ENCODE measurements around the gene ALKBH2.
A peak's percentile ranks its signal among the peaks of the same experiment; 100 is the strongest.

ALKBH2 gene

DNA sequence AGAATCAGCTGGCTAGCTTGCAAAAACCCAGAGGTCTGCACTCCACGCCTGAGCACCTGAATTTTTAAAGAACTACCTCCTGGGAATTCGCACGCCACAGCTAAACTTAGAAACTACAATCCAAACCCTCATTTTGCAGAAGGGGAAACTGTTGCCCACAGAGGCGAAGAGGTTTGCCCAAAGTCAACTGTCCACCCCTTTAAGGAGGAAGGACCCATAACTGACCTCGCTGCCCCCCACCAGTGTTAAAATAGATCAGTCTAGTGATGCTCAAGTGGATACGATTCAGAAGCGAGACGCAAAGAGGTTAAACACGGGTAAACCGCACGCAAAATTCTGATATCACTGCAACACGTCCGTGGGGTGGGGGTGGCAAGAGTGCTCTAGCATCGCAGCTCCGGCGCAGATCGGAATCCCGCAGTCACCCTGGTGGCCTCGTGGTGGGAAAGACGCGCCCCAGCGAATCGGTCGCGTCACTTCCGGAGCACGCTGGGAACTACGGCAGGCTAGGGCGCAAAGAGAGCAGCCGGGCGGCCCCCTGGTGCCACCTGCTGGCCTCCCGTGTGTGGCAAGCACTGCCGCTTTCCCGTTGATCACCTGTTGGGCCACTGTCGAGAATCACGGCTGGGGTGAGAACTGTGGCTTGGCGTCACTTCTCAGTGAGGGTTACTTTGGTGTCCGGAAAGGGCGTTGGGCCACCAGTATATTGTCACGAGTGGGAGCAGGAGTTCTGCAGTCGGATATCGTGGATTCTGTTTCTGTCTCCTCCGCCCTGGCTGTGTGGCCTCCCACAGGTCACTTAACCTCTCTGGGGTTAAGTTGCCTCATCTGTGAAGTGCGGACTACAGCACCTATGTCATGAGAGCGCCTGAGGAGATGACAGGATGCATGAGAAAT, at the start of gene ALKBH2:
Gene ALKBH2 (minus strand): TSS at position 451 of the 897 bp plus-strand sequence. CDS start 686 bp downstream, outside the sequence.
- DNase-seq (ENCODE audit: low spot score), result peak; percentile 95

DNA sequence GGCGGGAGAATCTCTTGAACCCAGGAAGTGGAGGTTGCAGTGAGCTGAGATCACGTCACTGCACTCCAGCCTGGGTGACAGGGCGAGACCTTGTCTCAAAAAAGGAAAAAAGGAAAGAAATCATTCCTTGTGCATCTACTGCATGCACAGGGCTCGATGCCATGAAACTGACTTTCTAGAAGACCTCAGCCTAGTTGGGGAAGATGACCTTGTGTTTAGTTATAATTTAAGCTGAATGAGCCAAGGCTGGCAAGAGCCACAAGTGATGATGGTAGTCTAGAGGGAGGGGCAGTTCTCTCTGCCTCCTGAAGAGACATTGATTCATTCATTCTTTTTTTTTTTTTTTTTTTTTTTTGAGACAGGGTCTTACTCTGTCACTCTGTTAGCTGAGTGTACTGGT, 47.3 kb upstream of the ALKBH2 start:
- no peak for DNase-seq (ENCODE audit: low spot score)

DNA sequence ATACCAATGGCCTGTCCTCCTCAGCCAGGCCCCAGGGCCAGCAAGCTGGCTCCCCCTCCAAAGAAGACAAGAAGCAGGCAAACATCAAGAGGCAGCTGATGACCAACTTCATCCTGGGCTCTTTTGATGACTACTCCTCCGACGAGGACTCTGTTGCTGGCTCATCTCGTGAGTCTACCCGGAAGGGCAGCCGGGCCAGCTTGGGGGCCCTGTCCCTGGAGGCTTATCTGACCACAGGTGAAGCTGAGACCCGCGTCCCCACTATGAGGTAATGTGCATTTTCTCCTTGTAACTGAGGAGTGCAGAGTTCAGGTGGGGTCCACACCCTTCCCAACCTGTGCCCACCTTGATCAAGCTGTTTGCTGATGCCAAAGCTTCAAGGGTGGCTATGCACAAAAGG, 46.5 kb upstream of the ALKBH2 start:
- no peak for DNase-seq (ENCODE audit: low spot score)

- no peak for DNase-seq (ENCODE audit: low spot score)
Observed at GRCh38 chr12:109139360-109139759, 46.1 kb upstream of the ALKBH2 start.

DNA sequence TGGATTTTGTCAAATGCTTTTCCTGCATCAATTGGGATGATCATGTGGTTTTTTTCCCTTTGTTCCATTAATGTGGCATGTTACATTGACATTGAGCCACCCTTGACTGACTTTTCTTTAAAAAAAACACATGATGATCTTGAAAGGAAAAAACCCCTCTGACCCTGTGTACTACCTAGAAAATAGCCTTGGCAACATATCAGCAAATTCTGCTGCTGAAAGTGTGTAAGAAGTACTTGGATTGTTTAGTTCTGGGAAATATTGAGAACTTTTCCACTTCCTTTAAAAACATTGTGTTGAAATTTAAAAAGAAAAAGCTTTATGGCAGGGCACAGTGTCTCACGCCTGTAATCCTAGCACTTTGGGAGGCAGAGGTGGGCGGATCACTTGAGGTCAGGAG, 43.8 kb upstream of the ALKBH2 start:
- no peak for DNase-seq (ENCODE audit: low spot score)

DNA sequence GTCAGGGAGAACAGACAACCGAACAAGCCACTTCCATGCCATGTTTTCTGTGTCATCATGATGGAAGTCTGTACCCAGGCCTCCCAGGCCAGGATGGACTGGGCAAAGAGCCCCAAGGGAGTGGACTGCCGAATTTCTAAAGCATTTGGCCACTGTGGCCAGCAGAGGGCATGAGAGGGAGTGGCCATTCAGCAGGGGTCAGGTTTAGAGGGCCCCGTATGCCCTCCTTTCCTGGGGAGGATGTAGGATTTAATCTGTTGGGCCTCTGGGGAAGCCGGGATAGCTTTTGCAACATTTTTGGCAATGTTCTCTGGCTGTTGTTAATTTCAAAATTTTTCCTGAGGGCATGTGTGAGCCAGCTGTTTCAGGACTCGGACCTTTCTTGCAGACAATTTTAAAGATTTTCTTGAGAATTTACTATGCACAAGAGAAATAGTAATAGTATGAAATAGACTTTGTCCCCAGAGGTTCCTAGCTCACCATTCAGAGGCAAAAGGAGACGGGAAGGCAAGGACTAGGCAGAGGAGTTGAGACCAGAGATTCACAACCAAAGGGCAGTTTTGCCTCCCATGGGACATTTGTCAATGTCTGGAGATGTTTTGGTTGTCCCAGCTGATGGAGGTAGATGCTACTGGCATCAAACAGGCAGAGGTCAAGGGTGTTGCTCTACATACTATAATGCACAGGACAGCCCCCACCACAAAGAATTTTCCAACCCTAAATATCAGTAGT, 41.1 kb upstream of the ALKBH2 start:
- no peak for DNase-seq (ENCODE audit: low spot score)

- no peak for DNase-seq (ENCODE audit: low spot score)
Observed at GRCh38 chr12:109131154-109132050, 38.1 kb upstream of the ALKBH2 start.

DNA sequence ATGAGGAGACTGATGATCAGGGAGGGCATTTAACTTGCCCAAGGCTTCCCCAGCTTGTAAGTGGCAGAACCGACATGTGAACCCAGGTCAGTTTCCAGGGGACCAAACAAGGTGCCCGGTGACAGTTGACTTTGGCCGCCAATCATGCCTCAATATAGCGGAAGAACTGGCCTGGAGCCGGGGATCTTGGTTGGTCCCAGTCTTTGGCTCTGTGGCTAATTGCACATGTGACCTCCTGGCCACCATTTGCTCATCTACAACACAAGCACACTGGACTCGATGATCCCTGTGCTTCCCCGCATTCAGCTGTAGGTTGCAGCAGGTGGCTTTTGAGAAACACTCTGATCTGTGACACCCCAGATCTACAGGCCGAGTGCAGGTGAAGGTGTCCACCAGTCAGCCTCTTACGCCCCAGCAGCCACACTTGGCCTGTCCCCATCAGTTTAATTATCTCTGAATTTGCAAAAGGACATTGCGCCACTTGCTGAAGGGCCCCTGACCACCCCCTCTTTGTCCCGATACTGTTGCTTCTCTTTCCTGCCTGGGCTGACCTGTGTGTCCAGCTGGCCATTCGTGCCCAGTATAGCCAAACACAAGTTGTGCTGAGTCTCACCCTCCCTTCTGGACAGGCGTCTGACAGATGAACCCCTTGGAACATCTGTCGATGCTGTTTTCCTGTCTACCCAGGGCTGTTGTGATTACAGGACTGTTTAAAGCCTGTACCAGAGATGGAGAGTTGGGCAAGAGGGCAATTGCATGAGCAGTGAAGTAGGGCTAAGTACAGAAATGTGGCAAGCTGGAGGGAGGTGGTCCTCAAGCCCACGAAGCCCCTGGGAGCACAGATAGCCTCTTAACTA, 37.3 kb upstream of the ALKBH2 start:
- no peak for DNase-seq (ENCODE audit: low spot score)

DNA sequence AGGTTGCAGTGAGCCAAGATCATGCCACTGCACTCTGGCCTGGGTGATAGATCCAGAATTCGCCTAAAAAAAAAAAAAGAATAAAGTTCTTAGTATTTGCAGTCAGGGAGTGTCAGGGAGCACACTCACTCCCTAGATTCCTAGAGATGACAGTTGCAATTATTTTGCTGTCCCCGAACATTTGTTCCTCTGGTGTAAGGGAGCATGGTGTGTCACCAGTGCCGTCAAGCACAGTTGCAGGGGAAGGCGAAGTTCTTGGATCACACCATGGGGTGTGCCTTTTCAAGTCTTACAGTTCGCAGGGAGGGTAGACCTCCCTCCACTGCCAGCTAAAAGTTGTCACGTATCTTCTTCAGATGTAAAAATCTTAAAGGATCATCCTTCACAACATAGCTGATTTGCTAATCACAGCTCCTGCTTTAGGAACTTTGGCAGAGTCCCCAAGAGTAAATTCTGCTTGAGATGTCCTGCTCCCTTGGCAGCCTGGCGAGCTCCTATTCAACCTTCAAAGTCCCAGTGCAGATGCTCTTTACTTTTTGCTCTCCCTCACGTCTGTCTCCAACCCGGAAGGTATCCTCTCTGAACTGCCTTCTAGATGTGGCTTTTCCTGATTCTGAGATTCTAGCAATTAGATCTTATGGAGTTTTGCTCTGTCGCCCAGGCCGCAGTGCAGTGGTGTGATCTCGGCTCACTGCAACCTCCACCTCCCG, 34.4 kb upstream of the ALKBH2 start:
- DNase-seq (ENCODE audit: low spot score), result no peak

DNA sequence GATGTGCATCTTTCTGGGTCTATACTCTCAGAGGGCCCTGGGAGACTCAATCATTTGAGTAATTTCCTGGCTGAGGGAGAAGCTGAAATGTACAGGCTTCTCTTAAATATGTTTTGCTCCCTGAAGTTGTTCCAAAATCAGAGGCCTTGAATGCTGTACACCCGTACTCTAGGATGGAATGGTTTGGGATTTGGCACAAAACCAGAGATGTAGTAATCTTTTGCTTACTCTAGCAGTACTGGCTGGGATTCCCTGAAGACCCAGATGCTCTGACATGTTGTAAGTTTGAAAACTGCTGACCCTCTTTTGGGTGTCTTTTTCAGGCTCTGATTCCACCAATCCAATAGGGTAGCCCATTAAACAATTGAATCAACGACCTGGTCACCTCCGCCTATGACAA, 33.5 kb upstream of the ALKBH2 start:
- no peak for DNase-seq (ENCODE audit: low spot score)

DNA sequence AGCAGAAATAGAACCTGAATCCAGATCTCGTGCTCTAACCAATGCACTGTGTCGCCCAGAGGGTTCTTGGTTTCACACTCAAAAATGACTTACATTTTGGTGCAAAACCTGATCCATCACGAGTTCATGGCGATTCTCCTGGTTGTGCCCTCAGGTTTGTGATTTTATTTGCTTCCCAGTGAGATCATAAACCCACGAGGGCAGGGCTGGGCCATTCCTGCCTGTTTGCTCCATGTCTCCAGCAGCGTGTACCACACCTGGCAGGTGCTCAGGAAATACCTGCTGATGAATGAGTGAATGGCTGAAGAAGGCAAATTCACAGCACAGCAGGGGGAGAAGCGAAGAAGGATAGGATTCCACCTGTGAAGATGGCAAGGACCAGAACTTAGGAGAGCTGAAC, 32.5 kb upstream of the ALKBH2 start:
- DNase-seq (ENCODE audit: low spot score), result no peak

DNA sequence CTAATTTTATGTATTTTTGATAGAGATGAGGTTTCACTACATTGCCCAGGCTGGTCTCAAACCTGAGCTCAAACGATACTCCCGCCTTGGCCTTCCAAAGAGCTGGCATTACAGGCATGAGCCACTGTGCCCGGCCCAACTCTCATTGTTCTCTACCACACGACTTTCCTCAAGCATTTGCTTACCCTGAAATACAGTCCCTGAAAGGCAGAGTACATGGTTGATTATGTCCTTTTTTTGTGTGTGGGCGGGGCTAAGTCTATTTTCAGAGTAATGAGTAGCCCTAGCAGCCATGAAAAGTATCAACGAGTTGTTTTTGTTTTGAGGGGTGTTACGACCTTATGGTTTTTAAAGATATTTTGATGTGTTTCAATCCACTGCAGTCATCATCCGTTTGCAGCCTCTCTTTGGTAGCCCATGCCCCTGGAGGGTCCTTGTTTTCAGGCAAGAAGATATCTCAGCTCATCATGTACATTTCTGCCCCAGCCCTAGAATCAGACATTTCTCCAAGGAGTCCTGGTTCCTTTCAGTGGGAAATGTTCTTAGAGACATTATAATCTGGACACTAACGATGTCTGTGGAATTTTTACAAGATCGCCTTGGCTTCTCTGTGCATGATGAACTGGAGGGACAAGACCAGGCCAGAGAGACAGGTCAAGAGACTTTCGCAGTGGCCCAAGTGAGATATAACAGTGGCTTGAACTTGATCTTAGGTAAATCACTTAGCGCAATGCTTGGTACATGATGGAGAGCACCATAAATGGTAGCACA, 31.8 kb upstream of the ALKBH2 start:
- no peak for DNase-seq (ENCODE audit: low spot score)

DNA sequence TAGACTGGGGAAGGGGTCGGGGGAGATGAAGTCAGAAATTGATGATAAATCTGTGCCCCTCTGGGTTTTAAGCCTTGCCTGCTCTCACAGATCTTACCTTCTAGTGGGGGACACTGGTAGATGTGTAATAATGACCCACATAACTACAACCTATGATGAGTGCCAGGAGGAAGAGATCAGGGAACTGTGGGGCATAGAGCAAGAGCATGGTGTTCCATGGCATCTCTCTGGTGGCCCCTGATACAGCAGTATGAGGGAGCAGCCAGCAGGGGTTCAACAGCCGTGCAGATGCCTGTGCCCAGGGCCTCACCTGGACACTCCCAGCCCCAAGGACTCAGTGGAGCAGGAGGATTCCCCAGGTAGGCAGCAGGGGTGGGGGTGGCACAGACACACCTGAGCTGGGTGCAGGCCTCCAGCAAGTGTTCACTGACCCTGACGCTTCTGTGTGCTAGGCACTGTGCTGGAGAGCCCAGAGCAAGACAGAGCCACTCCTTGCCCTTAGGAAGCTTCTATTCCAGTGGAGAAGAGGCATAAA, 28.1 kb upstream of the ALKBH2 start:
- no peak for DNase-seq (ENCODE audit: low spot score)

DNA sequence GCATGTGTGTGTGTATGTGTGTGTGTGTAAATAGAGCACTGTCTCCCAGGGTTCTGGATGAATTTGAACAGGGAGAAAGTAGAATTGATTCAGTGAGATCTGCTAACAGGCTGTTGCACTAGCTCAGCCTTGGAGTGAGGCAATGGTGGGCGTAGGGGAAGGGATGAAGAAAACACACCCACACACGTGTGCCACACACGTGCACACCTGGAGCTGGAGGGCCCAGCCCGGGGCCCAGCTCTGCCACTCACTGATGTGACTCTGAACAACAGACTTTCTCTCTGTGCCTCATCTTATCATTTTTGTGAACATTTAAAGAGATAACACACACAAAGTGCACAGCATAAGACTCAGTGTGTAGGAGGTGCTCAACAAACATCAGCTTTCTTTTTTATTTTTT, 27.3 kb upstream of the ALKBH2 start:
- DNase-seq (ENCODE audit: low spot score), result no peak

DNA sequence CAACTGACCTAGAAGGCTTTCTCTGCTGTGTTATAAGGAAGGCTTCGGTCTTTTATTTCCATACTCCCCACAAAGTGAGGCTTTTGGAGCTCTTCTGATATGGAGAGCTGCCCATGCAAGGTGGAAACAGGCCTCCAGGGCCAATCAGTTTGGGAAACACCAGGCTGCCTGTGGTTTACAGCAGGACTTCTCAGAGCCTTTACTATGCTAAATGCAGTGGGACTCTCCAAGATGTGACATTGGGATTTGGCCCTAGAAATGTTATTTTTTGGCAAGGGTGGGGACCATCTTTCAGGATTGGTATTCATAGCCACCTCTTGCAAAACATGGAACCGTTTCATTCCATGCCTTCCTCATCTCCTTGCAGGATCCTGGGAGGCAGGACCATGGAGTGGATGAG, 26.8 kb upstream of the ALKBH2 start:
- no peak for DNase-seq (ENCODE audit: low spot score)

- no peak for DNase-seq (ENCODE audit: low spot score)
Observed at GRCh38 chr12:109116611-109116949, 23.3 kb upstream of the ALKBH2 start.

DNA sequence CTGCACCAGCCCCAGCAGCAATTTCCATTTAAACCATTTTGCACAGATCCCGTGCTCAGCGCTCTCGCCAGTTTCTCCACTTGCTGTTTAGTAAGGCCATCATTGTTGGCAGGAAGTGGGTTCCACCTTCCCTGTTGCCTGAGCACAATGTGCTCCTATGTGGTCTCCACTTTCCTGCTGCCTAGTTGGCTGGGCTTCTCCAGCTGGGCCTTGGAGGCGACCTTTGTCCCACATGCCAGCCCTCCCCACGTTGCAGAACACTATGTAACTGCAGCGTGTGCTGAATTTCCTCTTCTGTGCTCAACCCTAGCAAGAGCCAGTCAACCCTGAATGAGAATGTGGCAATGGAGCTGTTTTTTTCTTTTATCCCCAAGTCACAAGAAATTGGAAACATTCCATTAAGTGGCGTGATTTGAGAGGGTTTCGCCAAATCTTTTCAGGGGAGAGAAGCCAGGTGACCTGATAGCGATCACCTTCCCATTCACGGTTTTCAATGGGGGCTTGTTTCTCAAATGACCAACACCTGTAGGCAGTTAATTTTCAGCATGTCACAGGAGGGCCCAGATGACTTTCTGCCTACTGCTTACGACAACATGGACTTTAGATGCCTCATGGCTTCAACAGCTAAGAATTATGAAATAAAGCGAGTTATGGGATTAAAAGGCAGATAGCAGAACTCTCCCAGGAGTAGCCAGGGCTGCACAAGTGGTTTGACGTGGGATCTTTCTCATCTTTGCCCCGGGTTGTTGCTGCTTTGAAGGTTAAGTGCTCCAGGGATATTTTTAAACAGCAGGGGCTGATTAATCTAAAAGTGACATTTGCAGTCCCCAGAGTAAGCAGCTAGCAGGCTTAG, 22.7 kb upstream of the ALKBH2 start, which contains the start of gene ACACB:
Gene ACACB (plus strand): TSS at position 830 of the 853 bp plus-strand sequence. CDS start 22,819 bp downstream, outside the sequence.
- no peak for DNase-seq (ENCODE audit: low spot score)

GRCh38 chr12:109115404-109115757, 22.1 kb upstream of the ALKBH2 start:
- no peak for DNase-seq (ENCODE audit: low spot score)

DNA sequence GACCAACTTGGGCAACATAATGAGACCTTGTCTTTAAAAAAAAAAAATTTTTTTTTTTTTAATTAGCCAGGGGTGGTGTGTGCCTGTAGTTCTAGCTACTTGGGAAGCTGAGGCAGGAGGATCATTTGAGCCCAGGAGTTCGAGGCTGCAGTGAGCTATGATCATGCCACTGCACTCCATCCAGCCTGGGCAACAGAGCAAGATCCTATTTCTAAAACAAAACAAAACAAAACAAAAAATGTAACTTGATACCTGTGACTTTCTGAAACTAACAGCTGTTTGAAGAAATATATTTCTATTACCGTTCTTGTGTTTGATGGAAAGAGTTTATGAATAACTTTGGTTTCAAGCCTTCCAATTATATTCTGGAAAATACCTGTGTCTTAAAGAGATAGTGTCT, 21.4 kb upstream of the ALKBH2 start:
- no peak for DNase-seq (ENCODE audit: low spot score)
